ENCODE results near the gene ANKRD40. TPM values are rescaled to one million over a fixed set of nuclear protein-coding genes. Genes with fewer than 3 reads are reported as not detected.

Gene ANKRD40
- total and polyA plus RNA-seq, 9 of the 15 experiments (the other 6 are each of a cell fraction or from before 2014, with no cell fraction given) = 9.0 to 28.9 (median 27.7) TPM

DNA sequence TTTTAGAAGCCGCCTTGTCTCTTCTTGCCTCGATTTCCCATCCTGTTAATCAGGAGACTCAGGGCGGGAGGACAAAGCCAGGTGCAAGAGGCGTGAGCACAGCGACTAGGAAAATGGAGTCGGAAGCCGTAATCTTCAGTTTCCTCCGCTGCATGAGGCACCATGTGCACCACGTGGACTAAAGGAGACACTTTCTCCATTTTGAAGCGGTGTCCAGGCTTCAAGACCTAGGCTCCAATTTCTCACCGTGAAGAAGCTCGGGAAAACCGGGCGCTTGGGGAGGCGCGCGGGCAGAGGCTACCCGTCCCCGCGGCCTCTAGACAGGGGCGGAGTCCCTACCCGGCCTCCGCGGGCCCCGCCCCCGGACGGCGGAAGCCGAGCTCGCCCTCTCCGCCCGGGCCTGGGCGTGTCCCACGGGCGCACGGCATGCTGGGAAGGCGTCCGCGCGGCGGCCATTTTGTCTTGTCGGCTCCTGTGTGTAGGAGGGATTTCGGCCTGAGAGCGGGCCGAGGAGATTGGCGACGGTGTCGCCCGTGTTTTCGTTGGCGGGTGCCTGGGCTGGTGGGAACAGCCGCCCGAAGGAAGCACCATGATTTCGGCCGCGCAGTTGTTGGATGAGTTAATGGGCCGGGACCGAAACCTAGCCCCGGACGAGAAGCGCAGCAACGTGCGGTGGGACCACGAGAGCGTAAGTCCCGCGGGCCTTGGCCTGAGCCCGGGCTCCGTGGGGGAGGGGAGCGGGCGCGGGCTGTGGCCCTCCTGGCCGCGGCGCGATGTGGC lies 11.6 kb upstream of the ANKRD40 start, which contains the start of gene LUC7L3 (continued):
- TF ChIP-seq NFIC (IDR thresholded peaks at IDR 0.05) = peak; percentile 67
- peak; percentile 61; the same call in 1 of the 2 replicates for TF ChIP-seq ZBED1 (IDR thresholded peaks at IDR 0.05)
- TF ChIP-seq RBM39 (optimal IDR thresholded peaks at IDR 0.05; ENCODE audit: low read depth, low read length) = no peak
- peak; percentile 53; the same call in 1 of the 2 replicates for TF ChIP-seq ATF4 (CRISPR knock-in tag; IDR thresholded peaks at IDR 0.05)
- TF ChIP-seq ZBTB2 (IDR thresholded peaks at IDR 0.05) = no peak
- peak; percentile 62; the same call in 1 of the 2 replicates for TF ChIP-seq ZNF830 (CRISPR knock-in tag; IDR thresholded peaks at IDR 0.05)
- TF ChIP-seq MNT (conservative IDR thresholded peaks at IDR 0.05) = peak; percentile 76 to 92
- no peak for TF ChIP-seq RAD51 (IDR thresholded peaks at IDR 0.05; ENCODE audit: borderline replicate concordance, low read depth)
- TF ChIP-seq, protein P1, sequence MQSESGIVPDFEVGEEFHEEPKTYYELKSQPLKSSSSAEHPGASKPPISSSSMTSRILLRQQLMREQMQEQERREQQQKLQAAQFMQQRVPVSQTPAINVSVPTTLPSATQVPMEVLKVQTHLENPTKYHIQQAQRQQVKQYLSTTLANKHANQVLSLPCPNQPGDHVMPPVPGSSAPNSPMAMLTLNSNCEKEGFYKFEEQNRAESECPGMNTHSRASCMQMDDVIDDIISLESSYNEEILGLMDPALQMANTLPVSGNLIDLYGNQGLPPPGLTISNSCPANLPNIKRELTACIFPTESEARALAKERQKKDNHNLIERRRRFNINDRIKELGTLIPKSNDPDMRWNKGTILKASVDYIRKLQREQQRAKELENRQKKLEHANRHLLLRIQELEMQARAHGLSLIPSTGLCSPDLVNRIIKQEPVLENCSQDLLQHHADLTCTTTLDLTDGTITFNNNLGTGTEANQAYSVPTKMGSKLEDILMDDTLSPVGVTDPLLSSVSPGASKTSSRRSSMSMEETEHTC (IDR thresholded peaks at IDR 0.05) = no peak
- TF ChIP-seq, protein P2, sequence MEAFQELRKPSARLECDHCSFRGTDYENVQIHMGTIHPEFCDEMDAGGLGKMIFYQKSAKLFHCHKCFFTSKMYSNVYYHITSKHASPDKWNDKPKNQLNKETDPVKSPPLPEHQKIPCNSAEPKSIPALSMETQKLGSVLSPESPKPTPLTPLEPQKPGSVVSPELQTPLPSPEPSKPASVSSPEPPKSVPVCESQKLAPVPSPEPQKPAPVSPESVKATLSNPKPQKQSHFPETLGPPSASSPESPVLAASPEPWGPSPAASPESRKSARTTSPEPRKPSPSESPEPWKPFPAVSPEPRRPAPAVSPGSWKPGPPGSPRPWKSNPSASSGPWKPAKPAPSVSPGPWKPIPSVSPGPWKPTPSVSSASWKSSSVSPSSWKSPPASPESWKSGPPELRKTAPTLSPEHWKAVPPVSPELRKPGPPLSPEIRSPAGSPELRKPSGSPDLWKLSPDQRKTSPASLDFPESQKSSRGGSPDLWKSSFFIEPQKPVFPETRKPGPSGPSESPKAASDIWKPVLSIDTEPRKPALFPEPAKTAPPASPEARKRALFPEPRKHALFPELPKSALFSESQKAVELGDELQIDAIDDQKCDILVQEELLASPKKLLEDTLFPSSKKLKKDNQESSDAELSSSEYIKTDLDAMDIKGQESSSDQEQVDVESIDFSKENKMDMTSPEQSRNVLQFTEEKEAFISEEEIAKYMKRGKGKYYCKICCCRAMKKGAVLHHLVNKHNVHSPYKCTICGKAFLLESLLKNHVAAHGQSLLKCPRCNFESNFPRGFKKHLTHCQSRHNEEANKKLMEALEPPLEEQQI (IDR thresholded peaks at IDR 0.05) = no peak
- TF ChIP-seq KLF1 (tag; IDR thresholded peaks at IDR 0.05) = peak; percentile 79
- TF ChIP-seq BACH1 (tag; IDR thresholded peaks at IDR 0.05) = peak; percentile 30; the same call in 1 of the 2 replicates
- peak; percentile 88 for TF ChIP-seq NBN (IDR thresholded peaks at IDR 0.05; ENCODE audit: low read depth)
